Measurements from ENCODE around the gene TIGIT.

- TF ChIP-seq CTCF (IDR thresholded peaks at IDR 0.05) (no peak), POLR2A (IDR thresholded peaks at IDR 0.05) (no peak)
Measured at GRCh38 chr3:114331710-114332109, 37.9 kb downstream of the TIGIT start.
